ENCODE results near the gene UBE2H. TPM values are rescaled to one million over a fixed set of nuclear protein-coding genes. Genes with fewer than 3 reads are reported as not detected.
A peak's percentile ranks its signal among the peaks of the same experiment; 100 is the strongest.
"Not testable (repeated sequence)": the region's sequence is repeated elsewhere in the genome, so short reads cannot be mapped to it uniquely, and the experiment has no call there.

Gene UBE2H
- total RNA-seq, 3 donors from 2014 or later: 39.6 to 85.9 (median 40.0) TPM

DNA sequence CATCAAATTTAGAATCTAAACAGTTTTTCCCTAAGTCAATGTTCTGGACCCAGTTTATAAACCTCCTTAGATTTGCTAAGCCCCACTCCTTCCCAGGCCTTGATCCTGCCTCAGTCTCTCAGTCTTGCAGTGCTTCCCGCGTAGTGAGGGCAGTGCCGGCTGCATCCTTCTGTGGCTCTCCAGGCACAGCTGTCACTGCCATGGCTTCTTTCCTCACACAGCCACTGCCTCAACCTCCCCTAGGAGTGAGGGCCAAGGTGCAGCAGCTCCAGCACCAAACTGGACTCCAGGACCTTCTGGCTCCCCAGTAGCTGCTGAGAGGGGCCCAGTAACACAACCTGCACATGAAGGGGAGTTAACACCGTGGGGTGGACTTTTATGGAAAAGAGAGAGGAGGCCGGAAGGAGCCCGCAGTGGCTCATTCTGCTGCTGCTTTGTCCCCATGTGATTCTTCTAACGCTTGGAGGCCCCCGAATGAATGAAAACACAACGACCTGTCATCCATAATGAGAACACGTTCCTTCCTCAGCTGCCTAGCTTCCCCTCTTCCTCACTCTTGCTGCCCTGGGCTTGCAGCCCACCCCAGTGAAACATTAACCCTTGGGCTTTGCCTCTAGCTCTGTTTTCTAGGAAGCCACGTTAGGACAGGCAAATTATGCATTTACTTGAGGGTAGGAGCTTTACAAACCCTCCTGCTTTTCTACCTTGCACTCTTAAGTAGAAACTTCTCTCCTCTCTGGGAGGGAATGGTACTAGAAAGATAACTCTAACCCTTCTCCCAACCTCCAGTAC lies 16.0 kb upstream of the UBE2H start:
- intact Hi-C loops (cut with DNase I, micrococcal nuclease): no loop called here
- peaks cover 15% of the 10 kb centered on the region for H3K4me1 ChIP-seq (ENCODE audit: low read depth)
- TF ChIP-seq, protein P1, sequence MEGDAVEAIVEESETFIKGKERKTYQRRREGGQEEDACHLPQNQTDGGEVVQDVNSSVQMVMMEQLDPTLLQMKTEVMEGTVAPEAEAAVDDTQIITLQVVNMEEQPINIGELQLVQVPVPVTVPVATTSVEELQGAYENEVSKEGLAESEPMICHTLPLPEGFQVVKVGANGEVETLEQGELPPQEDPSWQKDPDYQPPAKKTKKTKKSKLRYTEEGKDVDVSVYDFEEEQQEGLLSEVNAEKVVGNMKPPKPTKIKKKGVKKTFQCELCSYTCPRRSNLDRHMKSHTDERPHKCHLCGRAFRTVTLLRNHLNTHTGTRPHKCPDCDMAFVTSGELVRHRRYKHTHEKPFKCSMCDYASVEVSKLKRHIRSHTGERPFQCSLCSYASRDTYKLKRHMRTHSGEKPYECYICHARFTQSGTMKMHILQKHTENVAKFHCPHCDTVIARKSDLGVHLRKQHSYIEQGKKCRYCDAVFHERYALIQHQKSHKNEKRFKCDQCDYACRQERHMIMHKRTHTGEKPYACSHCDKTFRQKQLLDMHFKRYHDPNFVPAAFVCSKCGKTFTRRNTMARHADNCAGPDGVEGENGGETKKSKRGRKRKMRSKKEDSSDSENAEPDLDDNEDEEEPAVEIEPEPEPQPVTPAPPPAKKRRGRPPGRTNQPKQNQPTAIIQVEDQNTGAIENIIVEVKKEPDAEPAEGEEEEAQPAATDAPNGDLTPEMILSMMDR (IDR thresholded peaks at IDR 0.05): no peak
- H3K4me3 ChIP-seq: no peak overlapping the region
- no peaks in the 10 kb centered on the region for H3K36me3 ChIP-seq (ENCODE audit: low read depth)
- no peak for DNase-seq
- H3K9me3 ChIP-seq: no peaks in the 10 kb centered on the region
- ATAC-seq: no peak

DNA sequence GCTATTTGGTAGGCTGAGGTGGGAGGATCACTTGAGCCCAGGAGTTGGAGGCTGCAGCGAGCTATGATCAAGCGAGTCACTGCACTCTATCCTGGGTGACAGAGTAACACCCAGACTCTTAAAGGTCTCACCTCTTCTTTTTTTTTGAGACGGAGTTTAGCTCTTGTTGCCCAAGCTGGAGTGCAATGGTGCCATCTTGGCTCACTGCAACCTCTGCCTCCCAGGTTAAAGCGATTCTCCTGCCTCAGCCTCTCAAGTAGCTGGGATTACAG lies 7.4 kb upstream of the UBE2H start:
- H3K9me3 ChIP-seq; DNase-seq; ATAC-seq; H3K4me3 ChIP-seq; H3K36me3 ChIP-seq (ENCODE audit: low read depth); intact Hi-C loops (cut with DNase I, micrococcal nuclease); H3K4me1 ChIP-seq (ENCODE audit: low read depth): not testable (repeated sequence)

GRCh38 chr7:129959471-129960203 lies 6.9 kb upstream of the UBE2H start:
- peaks cover 5% of the 10 kb centered on the region for H3K4me1 ChIP-seq (ENCODE audit: low read depth)
- intact Hi-C loops (cut with DNase I, micrococcal nuclease): no loop called here
- H3K36me3 ChIP-seq (ENCODE audit: low read depth): no peaks in the 10 kb centered on the region
- DNase-seq (no peak), ATAC-seq (no peak)
- TF ChIP-seq, protein P1 (IDR thresholded peaks at IDR 0.05): no peak
- H3K4me3 ChIP-seq: no peak overlapping the region
- no peaks in the 10 kb centered on the region for H3K9me3 ChIP-seq

DNA sequence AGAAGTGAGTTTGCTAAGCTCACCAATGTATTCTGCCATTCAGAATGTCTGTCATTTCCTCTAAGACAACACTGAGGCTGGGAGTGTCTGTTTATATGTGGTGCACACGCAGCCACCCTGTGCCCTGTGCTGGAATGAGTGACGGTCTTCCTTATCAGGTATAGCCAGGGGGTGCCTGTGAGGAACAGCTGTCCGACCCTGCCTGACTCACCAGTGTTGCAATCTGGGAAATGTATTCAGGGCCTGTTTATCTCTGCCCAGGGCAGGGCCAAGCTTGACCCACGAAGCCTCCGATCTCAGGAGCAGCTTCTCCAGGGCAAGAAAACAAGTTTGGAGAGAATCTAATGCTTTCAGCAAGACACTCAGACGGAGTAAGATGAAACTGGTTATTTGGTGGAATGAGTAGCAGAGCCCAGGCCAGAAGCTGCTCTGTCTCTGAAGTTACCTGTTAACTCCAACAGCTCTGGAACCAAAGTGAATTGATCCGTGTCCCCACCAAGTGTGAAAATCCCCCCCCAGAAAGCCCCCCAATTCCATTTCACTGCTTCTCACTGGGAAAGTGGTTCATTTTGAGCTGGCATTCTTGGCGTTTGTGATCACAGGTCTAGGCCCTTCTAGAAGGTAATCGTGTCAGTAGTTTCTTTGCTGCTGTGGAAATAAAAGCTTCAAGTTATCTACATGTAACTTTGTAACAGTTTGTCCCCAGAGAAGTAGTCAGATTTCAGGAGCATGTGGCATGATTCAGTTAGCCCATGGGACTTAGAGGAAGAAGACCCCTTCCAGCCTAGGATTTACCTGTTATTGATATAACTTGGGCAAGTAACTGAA lies 6.1 kb upstream of the UBE2H start:
- intact Hi-C loops (cut with DNase I, micrococcal nuclease): no loop called here

DNA sequence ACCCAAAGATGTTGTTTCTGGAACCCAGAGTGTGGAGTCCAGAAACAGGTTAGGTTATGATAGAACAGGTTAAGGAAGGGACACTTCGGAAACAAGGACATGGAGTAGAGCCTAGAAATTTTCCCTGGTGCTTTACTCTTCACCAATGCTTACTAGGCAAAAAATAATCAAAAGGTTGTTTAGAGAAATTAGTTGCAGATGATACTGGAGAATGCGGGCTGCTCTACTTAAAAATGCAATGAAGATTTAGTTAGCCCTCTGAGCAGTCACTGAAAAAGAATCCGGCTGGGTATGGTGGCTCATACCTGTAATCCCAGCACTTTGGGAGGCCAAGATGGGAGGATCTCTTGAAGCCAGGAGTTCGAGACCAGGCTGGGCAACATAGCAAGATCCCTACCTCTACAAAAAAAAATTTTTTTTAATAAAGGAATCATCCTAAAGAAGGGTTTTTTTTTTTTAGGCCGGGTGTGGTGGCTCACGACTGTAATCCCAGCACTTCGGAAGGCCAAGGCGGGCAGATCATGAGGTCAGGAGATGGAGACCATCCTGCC lies 3.3 kb upstream of the UBE2H start:
- intact Hi-C loops (cut with DNase I, micrococcal nuclease): no loop called here
- Histone ChIP-seq H3K4me3 (no peak overlapping the region), H3K36me3 (ENCODE audit: low read depth) (no peaks in the 10 kb centered on the region), H3K4me1 (ENCODE audit: low read depth) (peaks cover 5% of the 10 kb centered on the region), H3K9me3 (no peaks in the 10 kb centered on the region)
- DNase-seq: no peak
- TF ChIP-seq, protein P1 (IDR thresholded peaks at IDR 0.05): no peak
- ATAC-seq: no peak

More for the DNA sequence above, 6.1 kb upstream of the UBE2H start:
- DNase-seq (peak; percentile 56 to 70 (median 69)), ATAC-seq (peak; percentile 98)
- H3K9me3 ChIP-seq: no peaks in the 10 kb centered on the region
- H3K4me3 ChIP-seq: no peak overlapping the region
- TF ChIP-seq, protein P1 (IDR thresholded peaks at IDR 0.05): no peak
- peaks cover 5% of the 10 kb centered on the region for H3K4me1 ChIP-seq (ENCODE audit: low read depth)
- no peaks in the 10 kb centered on the region for H3K36me3 ChIP-seq (ENCODE audit: low read depth)
